ENCODE results near the gene GSTM5.
"Not testable (repeated sequence)": the region's sequence is repeated elsewhere in the genome, so short reads cannot be mapped to it uniquely, and the experiment has no call there.

Gene GSTM5

GRCh38 chr1:109711593-109712320, at the start of gene GSTM5:
TSS of gene GSTM5 (plus strand) at chr1:109712251. CDS start at chr1:109712313, 62 bp downstream.
- DNase-seq, result not testable (repeated sequence)

GRCh38 chr1:109664671-109665070, 47.4 kb upstream of the GSTM5 start:
- DNase-seq, result no peak

- DNase-seq, result peak; percentile 77
Observed at GRCh38 chr1:109667452-109668122, 44.5 kb upstream of the GSTM5 start, which contains the start of gene GSTM2. TSS of gene GSTM2 (plus strand) at chr1:109668057. CDS start at chr1:109668116, 59 bp downstream.

DNA sequence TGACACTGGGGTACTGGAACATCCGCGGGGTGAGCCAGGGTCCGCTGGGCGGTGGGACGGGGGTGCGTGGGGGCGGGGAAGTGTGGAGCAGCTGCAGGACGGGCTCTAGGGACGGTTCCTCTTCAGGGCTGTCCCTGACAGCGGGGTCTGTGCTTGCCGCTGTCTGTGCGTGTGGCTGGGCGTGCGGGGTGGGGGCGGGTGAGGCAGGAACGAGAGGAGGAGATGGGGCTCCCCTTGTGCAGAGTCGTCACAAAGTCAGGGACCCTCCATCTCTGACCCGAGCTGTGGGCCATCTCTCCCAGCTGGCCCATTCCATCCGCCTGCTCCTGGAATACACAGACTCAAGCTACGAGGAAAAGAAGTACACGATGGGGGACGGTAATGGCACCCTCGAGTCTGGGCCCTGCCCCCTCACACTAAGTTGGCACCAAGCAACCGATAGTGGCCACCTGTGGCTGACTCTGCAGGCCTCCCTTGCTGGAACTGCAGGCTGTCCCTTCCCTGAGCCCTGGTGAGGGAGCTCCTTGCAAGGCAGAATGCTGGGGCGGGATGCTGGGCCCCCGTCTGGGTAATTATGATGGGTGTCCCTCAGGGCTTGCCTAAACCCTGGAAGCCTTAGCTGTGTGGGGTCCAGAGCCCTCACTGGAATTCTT, 43.8 kb upstream of the GSTM5 start:
- no peak for DNase-seq

- DNase-seq, result no peak
Observed at GRCh38 chr1:109669246-109669948, 42.7 kb upstream of the GSTM5 start.

DNA sequence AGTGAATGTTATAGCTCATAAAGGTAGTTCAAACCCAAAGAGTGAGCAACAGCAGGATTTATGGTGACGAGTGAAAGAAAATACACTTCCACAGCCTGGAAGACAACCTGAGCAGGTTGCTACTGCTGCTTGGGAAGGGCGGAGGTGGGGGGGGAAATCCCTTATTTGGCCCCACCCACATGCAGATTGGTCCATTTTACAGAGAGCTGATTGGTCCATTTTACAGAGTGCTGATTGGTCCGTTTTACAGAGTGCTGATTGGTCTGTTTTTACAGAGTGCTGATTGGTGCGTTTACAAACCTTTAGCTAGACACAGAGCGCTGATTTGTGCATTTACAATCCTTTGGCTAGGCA, 42.1 kb upstream of the GSTM5 start:
- DNase-seq, result not testable (repeated sequence)

GRCh38 chr1:109671067-109671466, 41.0 kb upstream of the GSTM5 start:
- no peak for DNase-seq

DNA sequence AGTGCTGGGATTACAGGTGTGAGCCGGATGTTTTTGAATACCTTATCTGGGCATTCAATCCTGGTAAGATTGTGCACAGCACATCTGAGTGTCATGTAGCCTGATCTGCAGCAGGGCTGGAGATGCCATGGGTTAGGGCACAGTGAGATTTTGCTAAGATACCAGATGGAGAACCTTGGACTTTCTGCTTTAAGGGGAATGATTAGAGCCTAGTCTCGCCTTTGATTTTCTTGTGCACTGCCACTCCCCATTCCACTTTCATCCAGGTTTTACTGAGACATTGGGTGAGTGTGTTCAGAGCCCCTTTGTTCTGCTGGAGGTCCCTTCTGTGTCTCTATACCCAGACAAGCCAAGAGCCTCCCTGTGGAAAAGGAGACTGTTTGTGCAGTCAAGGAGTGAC, 38.2 kb upstream of the GSTM5 start:
- not testable (repeated sequence) for DNase-seq

DNA sequence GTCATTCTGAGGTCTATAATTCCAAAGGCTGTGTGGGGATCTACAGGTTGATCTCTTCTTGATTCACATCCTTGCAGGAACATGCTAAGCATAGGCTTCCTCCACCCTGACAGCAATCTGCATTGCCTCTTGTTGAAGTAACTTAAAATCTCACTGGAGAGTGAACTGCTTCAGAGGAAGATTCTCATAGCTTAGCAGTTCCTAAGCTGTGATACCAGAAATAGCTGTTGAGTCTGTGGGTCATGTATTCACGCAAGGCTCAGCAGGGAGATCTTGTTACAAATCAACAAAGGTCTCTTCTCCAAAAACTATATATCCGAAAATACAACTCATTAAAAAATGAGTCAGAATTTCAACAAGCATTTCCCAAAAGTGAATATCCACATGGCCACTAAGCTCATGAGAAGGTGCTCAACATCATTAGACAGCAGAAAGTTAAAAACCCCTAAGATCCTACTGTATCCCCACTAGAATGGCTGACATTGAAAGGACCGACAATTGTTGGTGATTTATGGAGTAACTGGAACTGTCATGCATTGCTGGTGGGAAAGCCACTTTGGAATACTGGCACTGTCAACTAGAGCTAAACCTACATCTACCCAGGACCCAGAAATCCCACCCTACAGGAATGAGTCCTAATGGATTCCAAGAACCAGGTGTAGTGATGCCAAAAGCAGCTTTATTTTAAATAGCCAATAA, 35.2 kb upstream of the GSTM5 start:
- not testable (repeated sequence) for DNase-seq

DNA sequence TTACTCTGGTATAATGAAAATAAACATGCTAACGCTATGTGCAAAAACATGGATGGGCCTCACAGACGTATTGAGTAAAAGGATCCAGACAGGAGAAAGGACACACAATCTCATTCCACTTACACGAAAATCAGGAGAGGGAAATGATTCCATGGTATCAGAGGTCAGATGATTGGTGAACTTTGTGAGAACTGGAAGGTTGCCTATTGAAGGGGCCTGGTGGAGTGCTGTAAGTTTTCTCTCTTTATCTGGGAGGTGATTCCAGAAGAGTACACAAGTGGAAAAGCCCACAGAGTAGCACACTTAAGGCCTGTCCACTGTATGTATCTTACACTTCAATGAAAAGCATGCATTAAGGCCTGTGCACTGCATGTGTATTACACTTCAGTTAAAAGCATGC, 34.6 kb upstream of the GSTM5 start:
- DNase-seq, result no peak

GRCh38 chr1:109678637-109679036, 33.4 kb upstream of the GSTM5 start:
- not testable (repeated sequence) for DNase-seq

DNA sequence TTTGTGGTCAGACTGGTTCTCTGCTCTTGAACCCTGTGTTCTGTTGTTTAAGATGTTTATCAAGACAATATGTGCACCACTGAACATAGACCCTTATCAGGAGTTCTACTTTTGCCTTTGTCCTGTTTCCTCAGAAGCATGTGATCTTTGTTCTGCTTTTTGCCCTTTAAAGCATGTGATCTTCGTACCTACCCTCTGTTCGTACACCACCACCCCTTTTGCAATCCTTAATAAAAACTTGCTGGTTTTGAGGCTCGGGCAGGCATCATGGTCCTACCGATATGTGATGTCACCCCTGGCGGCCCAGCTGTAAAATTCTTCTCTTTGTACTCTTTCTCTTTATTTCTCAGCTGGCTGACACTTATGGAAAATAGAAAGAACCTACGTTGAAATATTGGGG, 27.3 kb upstream of the GSTM5 start:
- DNase-seq, result not testable (repeated sequence)

- DNase-seq, result not testable (repeated sequence)
Observed at GRCh38 chr1:109685399-109685798, 26.7 kb upstream of the GSTM5 start.

GRCh38 chr1:109685890-109686289, 26.2 kb upstream of the GSTM5 start:
- DNase-seq, result not testable (repeated sequence)

GRCh38 chr1:109687109-109687508, 24.9 kb upstream of the GSTM5 start:
- DNase-seq, result not testable (repeated sequence)

DNA sequence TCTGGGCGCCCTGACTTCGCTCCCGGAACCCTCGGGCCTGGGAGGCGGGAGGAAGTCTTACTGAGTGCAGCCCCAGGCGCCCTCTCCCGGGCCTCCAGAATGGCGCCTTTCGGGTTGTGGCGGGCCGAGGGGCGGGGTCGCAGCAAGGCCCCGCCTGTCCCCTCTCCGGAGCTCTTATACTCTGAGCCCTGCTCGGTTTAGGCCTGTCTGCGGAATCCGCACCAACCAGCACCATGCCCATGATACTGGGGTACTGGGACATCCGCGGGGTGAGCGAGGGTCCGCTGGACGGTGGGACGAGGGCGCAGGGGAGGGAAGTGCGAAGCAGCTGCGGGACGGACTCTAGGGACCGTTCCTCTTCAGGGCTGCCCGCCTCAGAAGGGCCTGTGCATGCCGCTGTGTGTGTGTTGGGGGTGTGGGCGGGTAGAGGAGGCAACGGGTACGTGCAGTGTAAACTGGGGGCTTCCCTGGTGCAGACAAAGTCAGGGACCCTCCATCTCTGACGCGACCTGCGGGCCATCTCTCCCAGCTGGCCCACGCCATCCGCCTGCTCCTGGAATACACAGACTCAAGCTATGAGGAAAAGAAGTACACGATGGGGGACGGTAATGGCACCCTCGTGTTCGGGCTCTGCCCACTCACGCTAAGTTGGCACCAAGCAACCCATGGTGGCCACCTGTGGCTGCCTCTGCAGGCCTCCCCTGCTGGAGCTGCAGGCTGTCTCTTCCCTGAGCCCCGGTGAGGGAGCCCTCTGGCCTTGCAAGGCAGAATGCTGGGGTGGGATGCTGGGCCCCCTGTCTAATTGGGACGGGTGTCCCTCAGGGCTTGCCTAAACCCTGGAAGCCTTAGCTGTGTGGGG, 24.2 kb upstream of the GSTM5 start, which contains the start of gene GSTM1:
GSTM1 (plus strand) TSS at position 177 of the 859 bp plus-strand sequence; CDS start at position 234, 57 bp downstream.
- peak; percentile 77 for DNase-seq

- no peak for DNase-seq
Observed at GRCh38 chr1:109689844-109690405, 22.1 kb upstream of the GSTM5 start.

GRCh38 chr1:109691759-109692158, 20.3 kb upstream of the GSTM5 start:
- no peak for DNase-seq

DNA sequence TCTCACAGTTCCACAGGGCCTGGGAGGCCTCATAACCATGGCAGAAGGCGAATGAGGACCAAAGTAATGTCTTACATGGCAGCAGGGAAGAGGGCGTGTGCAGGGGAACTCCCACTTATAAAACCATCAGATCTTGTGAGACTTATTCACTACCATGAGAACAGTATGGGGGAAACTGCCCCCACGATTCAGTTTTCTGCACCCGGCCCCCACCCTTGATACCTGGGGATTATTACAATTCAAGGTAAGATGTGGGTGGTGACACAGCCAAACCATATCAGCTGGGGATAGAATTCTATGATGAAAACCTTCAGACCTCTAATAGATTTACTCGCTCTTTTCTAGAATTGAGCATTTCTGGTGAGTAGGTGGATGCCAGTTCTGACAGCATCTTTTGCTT, 17.7 kb upstream of the GSTM5 start:
- not testable (repeated sequence) for DNase-seq

GRCh38 chr1:109695138-109695537, 16.9 kb upstream of the GSTM5 start:
- DNase-seq, result not testable (repeated sequence)

DNA sequence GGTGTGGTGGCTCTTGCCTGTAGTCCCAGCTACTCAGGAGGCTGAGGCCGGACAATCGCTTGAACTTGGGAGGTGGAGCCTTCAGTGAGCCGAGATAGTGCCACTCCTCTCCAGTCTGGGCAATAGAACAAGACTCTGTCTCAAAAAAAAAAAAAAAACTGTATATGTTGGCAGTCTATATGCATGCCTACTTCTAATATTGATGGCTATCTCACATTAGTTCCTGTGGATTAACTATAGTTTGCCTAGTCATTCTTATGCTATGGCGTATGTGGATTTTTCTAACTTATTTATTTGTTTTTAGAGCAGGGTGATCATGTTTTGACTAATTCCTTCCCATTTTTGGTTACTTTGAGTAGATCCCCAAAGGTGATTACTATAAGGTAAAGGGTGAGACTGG, 15.0 kb upstream of the GSTM5 start:
- DNase-seq, result no peak

Data from CD4-positive, alpha-beta T cell treated with Interferon gamma for 1 hour (primary cell).